Activated CD4-positive, CD25-positive, alpha-beta regulatory T cell (primary cell): ENCODE data around the gene POTEG.
"Not testable (repeated sequence)": the region's sequence is repeated elsewhere in the genome, so short reads cannot be mapped to it uniquely, and the experiment has no call there.

ENCODE experiments used
- DNase-seq, 4 experiments: peaks; one replicate each; lab custom pipeline; 2025; lab: John Stamatoyannopoulos, UW

POTEG gene

GRCh38 chr14:19372813-19373500 lies 61.2 kb downstream of the POTEG start:
- not testable (repeated sequence) for DNase-seq

- not testable (repeated sequence) for DNase-seq
These were observed 62.4 kb downstream of the POTEG start for GRCh38 chr14:19371767-19372166.

GRCh38 chr14:19362803-19363202 lies 71.3 kb downstream of the POTEG start:
- DNase-seq = not testable (repeated sequence)

GRCh38 chr14:19362323-19362722 lies 71.8 kb downstream of the POTEG start:
- DNase-seq = not testable (repeated sequence)

GRCh38 chr14:19361636-19362253 lies 72.4 kb downstream of the POTEG start:
- not testable (repeated sequence) for DNase-seq

GRCh38 chr14:19360937-19361635 lies 73.1 kb downstream of the POTEG start:
- DNase-seq = not testable (repeated sequence)
